ENCODE measurements around the gene SHROOM3.
A peak's percentile ranks its signal among the peaks of the same experiment; 100 is the strongest.

SHROOM3 gene

GRCh38 chr4:76783836-76784235, 348.8 kb downstream of the SHROOM3 start:
- no peak for DNase-seq (ENCODE audit: low spot score)

GRCh38 chr4:76784237-76784636, 349.2 kb downstream of the SHROOM3 start:
- no peak for DNase-seq (ENCODE audit: low spot score)

- no peak for DNase-seq (ENCODE audit: low spot score)
Observed at GRCh38 chr4:76787898-76788297, 352.9 kb downstream of the SHROOM3 start.

GRCh38 chr4:76790377-76790776, 355.3 kb downstream of the SHROOM3 start:
- no peak for DNase-seq (ENCODE audit: low spot score)

DNA sequence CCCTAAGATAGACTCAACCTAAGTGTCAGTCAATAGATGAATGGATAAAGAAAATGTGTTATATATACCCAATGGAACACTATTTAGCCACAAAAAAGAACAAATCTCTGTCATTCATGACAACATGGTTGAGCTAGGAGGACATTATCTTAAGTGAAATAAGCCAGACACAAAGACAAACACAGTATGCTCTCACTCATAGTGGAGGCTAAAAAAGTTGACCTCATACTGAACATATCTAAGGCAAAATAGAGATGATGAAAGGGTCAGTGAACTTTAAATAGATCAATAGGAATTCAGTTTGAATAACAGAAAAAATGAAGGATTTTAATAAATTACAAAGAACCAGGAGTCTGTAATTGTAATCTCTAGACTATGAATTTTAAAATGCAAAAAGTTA, 356.4 kb downstream of the SHROOM3 start:
- no peak for DNase-seq (ENCODE audit: low spot score)

DNA sequence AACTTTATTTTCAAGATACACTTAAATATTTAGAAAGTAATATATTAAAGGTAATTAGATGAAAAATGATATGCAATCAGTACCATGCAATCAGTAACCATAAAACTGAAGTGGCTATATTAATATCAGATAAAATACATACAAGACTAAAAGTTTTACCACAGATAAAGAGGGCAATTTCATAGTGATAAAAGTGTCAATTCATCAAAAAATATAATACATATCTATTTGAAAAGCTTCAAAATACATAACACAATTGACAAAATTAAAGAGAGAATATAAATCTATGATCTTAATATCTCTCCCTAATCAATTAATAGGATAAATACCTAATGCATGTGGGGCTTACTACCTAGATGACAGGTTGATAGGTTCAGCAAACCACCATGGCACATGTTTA, 357.4 kb downstream of the SHROOM3 start:
- DNase-seq (ENCODE audit: low spot score) = no peak

DNA sequence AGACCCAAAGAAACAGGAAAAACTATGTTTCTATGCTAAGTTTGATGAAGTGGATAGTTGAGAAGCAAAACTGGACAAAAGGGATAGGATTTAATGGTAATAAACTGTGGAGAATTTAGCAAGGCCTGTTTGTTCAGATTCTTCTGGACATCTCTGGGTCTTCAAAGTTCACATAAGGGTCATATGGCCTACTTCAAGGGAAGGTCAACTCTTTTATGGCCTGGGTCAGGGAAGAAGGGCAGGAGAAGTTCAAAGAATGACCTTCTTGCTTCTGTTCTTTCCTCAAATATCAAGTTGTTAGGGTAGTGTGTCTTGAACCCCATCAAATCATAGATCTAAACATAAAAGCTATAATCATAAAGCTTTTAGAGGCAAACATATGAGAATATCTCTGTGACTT, 360.2 kb downstream of the SHROOM3 start:
- DNase-seq (ENCODE audit: low spot score) = no peak

GRCh38 chr4:76799140-76799539, 364.1 kb downstream of the SHROOM3 start:
- DNase-seq (ENCODE audit: low spot score) = no peak

- no peak for DNase-seq (ENCODE audit: low spot score)
Observed at GRCh38 chr4:76799718-76800117, 364.7 kb downstream of the SHROOM3 start.

DNA sequence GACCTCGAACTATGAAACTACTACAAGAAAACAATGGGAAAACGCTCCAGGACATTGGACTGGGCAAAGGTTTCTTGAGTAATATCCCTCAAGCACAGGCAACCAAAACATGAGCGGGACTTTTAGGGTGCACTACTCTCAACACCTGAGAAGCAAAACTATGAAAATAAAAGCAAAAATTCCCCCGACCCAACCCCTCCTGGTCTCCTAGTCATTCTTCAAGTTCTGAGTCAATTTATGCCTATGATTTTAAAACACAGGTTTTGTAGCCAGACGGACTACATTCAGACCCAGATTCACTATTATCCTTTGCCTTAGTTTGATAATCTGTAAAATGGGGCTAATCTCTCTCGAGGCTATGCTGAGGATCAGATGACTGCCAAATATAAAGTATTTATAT, 365.9 kb downstream of the SHROOM3 start:
- no peak for DNase-seq (ENCODE audit: low spot score)

- DNase-seq (ENCODE audit: low spot score) = no peak
Observed at GRCh38 chr4:76801621-76802235, 366.7 kb downstream of the SHROOM3 start.

DNA sequence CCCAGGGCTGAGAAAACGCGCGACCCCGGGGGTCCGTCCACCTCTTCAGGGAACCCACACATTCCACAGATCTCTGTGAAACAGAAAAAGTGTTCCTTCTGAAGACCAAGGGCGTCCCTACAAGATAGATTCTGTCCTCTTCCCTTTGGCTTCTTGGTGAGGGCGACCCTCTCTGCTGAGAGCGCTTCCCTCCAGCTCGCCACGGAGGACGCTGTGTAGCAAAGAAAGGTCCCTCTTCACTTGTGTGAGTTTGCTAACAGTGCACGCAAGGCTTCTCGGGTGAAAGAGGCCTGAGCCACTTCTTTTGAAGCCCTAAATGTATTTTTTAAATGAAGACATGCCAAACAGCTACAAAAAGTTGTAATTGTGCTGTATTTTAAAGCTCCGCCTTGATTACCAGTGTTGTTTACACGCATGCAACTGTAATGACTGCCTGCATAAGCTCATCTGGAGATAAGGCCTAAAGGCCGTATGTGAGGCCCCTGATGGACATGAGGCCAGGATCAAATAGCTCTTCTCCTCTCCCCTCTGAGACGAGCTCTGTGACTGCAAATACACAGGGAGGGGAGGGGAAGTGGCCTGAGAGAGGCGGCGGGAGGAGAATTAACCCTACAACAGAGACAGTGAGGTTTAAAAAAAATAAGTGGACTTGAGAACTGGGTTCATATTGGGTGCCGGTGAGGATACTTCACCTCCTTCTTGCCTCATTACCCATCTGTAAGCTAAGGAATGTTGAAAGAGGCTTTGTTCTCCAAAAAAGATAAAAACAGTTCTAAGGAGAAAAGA, 367.4 kb downstream of the SHROOM3 start:
- DNase-seq (ENCODE audit: low spot score) = no peak

DNA sequence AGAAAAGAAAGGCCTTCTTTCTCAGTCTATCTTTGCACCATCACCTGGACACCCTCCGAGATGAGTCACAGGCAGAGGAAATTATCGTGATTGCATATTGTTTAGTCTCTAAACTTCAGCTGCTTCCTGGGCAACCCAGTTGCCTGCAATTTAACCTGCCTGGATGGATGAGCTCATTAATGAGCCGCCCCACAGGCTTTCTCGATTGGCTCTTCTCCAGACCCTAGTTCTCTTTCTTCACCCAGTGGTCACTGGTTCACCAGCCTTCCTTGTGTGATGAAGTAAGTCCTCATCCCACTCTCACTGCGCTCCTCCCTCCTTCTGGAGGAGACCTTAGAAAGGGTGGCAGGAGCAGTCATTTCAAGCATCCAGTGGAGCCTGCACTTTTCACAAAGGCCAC, 368.5 kb downstream of the SHROOM3 start:
- DNase-seq (ENCODE audit: low spot score) = peak; percentile 77

DNA sequence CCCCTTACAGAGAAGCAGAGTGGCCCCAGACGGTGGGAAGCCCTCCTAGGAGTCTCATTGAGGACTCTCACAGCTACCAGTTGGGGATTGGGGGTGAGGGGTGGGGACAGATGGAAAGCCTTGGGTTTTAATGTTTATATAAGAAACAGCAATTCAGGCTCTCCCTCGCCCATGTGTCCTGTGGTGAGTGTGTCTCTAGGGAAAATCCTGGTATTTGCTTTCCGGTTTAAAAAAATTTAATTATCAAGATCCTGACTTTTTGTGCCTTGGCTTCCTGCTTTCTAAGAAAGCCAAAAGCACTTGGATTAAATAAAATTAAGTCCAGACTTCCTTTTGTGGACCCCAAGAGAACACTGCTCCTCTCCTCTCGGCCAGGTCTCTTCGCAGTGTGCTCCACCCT, 369.1 kb downstream of the SHROOM3 start:
- no peak for DNase-seq (ENCODE audit: low spot score)

DNA sequence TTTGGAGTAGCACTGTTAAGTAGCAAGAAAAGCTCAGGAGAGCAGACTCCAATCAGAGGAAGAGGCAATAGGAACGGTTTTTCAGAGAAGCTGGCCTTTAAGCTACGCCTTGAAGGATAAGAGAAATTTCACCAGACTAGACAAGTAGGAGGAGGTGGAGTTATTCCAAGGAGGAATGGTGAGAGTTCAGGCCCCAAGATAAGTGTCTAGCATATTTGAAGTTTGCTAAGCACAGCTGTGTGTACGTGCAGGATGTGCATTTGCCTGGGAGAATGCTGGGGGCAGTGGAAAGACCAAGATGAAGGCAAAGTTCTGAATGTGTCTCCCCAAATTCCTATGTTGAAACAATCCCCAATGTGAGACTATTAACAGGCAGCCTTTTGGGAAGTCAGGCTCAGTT, 371.3 kb downstream of the SHROOM3 start:
- DNase-seq (ENCODE audit: low spot score) = no peak

DNA sequence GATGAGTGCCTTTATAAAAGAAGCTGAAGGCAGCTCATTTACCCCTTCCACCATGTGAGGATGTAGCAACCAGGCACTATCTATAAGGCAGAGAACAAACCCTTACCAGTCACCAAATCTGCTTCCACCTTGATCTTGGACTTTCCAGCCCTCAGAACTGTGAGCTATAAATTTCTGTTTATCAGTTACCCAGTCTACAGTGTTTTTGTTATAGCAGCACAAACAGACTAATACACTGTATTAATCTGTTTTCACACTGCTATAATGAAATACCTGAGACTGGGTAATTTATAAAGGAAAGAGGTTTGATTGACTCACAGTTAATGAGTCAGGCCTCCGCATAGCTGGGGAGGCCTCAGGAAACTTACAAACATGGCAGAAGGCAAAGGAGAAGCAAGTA, 371.7 kb downstream of the SHROOM3 start:
- DNase-seq (ENCODE audit: low spot score) = no peak

- DNase-seq (ENCODE audit: low spot score) = no peak
Observed at GRCh38 chr4:76809594-76810305, 374.7 kb downstream of the SHROOM3 start.

- no peak for DNase-seq (ENCODE audit: low spot score)
Observed at GRCh38 chr4:76811604-76812412, 376.8 kb downstream of the SHROOM3 start.

- DNase-seq (ENCODE audit: low spot score) = no peak
Observed at GRCh38 chr4:76813070-76813469, 378.0 kb downstream of the SHROOM3 start.

- no peak for DNase-seq (ENCODE audit: low spot score)
Observed at GRCh38 chr4:76821641-76822040, 386.6 kb downstream of the SHROOM3 start.

DNA sequence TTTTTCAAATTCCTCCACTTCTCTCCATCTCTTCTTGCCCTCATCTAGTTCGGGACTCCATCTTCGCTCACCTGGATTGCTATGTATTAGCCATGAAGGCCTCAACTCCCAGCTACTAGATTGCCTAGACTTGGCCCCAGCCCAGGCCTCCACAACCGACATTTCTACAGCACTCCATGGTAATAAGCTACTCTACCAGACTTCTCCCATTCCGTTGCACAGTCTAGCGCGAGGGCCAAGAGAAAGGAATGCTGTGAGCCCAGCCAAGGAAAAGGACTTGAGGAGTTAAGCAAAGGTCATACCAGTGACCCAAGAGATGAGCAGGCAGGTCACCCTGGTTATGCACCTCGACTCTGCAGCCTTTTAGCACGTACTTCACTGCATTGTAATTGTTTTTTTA, 387.3 kb downstream of the SHROOM3 start:
- no peak for DNase-seq (ENCODE audit: low spot score)

- no peak for DNase-seq (ENCODE audit: low spot score)
Observed at GRCh38 chr4:76823495-76823894, 388.5 kb downstream of the SHROOM3 start.

- DNase-seq (ENCODE audit: low spot score) = no peak
Observed at GRCh38 chr4:76830612-76830963, 395.6 kb downstream of the SHROOM3 start.
